GM21786 (cell line): ENCODE data around the gene GPR33.

Experiments used
- ATAC-seq: cut with Tn5 transposase; IDR thresholded peaks from one replicate; pipeline ENCODE4 v1.9.1; 2021; ENCODE audit not compliant: unreplicated experiment

The GPR33 gene, protein sequence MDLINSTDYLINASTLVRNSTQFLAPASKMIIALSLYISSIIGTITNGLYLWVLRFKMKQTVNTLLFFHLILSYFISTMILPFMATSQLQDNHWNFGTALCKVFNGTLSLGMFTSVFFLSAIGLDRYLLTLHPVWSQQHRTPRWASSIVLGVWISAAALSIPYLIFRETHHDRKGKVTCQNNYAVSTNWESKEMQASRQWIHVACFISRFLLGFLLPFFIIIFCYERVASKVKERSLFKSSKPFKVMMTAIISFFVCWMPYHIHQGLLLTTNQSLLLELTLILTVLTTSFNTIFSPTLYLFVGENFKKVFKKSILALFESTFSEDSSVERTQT

DNA sequence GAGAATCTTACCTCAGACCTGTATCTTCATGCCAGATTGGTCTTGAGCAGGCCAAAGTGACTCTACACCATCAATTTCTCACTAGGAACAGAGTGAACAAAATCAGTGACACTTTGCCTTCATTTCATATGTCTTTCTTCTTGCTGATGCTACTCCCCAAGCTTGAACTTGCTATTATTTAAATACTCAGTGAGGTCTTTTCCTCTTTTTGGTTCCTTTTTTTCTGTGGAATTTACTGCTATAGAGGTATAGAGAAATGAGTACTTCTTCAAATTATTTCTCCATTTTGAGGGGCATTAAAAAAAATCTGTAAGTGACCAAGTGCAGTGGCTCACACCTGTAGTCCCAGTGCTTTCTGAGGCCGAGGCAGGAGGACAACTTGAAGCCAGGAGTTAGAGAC is at the start of gene GPR33:
Gene GPR33, minus strand, starts transcription at position 154 of the 400 bp plus-strand sequence. CDS start 4,074 bp downstream, outside the sequence.
- ATAC-seq = no peak

DNA sequence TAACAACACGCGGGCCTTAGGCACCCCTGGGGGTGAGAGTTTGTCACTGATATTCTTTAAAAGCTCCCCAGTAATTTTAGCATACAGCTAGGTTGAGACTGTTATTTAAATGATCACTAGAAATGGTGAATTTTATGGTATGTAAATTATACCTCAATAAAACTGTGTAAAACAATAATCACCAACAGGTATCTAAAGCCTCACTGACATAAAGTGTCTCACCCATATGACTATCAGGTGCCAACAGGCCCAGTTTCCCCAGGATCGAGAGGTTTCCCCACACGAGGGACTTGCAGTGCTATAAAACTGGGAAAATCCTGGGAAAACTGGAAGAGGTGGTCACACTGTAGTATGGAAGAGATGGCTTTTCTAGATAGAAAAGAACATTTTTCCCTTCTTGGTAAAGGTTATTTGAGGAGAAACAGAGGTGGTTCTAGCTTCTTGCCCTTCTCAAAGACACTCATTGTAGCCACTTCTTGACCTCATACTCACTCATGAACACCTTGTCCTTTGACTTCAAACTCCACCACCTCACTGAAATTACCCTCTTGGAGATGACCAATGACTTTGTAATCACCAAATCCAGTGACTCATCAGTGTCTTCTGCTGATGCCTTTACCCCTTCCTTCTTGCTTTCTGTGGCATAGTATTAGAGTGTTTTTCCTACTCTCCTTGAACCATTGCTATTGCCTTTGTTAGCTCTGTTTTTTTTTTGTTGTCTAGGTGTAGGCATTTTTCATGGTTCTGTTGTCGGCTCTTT is 48.5 kb upstream of the GPR33 start:
- ATAC-seq = no peak

DNA sequence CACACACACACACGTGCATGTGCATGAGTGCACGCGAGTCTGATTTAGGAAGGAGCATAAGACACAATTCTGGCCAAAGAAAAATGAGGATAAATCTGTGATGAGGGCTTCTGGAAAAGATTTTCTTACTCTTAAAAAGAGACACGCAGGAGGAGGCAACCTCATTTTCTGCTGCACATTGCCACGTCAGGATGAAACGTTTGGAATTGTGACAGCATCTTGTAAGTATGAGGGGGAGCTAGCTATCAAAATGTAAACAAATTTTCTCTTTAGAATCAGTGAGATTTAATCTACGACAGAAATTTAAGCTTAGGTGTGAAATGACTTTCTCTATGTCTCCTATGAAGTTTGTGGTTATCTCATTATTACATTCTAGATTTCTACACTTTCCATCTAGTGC is 42.3 kb upstream of the GPR33 start:
- ATAC-seq = no peak

DNA sequence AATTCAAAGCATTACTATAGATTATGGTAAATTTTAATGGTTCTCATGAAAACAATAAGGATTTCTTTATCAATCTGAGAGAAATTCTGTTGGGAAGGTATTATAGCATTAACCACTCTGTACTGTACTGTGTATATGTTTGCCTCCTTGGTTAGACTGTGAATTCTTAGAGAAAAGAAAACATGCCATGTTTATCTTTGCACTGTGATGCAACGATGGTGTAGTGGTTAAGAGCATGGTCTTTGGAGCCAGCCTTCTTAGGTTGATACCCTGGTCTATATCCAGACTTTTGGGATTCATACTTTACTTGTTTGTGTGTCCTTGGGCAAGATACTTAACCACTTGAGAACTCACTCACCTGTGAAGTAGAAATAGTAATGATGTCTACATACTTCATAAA is 41.2 kb upstream of the GPR33 start:
- no peak for ATAC-seq

DNA sequence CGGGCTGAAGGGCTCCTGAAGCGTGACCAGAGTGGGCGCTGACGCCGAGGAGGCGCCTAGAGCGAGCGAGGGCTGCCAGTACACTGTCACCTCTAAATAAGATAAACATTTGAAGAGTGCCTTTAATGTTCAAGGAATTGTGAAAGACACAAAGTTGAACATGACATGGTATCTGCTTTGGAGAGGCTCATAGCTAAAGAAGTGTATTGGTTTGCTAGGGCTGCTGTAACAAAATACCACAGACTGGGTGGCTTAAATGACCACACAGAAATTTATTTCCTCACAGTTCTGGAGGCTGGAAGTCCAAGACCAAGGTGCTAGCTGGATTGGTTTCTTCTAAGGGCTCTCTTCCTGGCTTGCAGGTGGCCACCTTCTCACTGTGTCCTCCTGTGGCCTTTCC is 39.7 kb upstream of the GPR33 start:
- no peak for ATAC-seq

DNA sequence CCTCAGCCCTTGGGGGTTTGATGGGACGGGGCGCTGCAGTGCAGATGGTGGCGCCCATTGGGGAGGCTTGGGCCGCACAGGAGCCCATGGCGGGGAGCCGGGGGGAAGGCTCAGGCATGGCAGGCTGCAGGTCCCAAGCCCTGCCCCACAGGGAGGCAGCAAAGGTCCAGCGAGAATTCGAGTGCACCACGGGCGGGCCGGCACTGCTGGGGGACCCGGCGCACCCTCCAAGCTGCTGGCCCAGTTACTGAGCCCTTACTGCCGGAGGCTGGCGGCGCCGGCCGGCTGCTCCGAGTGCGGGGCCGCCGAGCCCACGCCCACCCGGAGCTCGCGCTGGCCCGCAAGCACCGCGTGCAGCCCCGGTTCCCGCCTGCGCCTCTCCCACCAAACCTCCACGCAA is 39.2 kb upstream of the GPR33 start:
- ATAC-seq = no peak

DNA sequence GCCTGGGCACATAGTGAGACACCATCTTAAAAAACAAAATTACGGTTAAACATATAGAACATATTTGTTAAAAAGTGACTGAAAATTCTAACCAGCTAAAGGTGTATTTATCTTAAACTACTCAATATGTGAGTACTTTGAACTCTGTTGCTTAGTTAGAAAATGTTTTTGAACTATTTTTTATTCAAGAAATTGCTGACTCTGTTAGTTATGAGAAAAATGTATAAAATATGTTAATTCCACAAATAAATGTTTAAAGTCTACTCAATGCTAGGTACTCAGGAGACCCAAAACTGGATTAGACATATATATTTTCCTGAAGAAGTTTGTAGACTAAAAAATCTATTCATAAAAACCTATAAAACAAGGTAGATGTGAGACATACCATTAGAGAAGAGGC is 23.0 kb upstream of the GPR33 start:
- no peak for ATAC-seq

DNA sequence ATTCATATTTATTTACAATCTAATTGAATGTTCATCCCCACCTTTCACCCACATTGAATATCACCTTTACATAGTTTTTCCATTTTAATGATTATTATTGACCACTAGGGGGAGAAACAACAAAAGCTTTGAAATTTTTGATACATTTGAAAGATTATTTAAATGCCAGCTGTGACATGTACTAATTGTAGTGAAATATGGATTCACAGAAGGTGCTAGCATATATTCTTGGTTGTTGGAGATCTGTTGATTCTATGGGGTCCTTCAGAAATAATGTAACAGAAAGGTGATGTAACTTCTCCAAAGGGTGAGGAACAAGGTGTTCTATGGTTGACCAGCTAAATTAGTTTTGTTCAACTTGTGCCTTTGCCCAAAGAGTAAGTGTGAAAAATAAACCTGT is 22.4 kb upstream of the GPR33 start:
- no peak for ATAC-seq

DNA sequence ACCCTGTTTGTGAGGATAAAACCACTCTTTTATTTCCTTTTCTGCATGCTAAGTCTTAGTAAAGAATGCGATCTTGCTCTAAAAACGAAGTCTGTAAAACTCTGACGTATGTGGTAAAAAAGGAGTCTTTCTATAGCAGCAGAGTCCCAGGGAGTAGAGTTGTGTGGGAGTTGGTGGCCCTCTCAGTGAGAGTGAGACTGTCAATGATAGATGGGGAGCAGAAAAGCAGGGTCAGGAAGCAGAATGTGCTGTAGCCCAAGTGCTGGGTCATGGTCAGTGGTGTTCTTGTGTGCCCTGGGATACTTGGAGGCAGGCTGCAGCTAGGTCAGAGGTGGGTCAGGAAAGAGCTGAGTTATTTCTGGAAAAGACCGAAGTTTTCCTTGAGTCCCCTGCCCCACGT is 20.3 kb upstream of the GPR33 start:
- no peak for ATAC-seq

DNA sequence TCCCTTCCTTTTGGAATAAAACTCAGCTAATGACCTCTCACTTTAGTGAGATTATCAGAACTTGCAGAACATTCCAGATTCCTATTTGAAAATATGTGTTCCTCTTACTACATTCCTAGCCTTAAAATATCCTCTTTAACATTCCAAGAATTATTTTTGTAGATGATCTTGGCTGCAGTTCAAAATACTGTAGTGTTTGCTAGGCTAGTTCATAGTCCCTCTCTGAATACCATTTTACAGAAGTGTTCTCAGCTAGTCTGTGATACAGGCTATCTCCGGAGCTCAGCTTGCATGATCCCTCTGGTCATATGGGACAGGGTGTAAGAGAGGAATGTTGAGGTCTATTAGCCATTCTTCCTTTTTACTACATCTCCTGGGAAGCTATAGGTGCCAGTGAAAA is 17.6 kb upstream of the GPR33 start:
- ATAC-seq = no peak

DNA sequence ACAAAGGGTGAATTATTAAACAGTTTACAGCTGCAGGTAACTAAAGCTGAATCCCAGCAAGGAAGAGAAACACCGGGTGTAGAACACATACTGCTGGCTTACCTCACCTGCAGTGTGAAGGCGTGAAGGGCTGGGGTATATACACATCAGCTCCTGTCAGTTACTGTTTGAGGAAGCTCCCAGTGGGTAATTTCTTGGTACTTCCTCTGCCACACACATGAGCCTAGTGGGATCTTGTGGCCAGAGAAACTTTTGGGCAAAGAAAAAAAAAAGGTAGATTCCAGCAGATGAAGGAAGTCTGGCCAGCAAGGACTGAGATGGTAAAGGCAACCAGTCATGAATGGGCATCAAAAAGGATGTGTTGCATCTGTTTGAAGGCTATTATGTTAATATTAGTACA is 14.0 kb upstream of the GPR33 start:
- ATAC-seq = no peak

DNA sequence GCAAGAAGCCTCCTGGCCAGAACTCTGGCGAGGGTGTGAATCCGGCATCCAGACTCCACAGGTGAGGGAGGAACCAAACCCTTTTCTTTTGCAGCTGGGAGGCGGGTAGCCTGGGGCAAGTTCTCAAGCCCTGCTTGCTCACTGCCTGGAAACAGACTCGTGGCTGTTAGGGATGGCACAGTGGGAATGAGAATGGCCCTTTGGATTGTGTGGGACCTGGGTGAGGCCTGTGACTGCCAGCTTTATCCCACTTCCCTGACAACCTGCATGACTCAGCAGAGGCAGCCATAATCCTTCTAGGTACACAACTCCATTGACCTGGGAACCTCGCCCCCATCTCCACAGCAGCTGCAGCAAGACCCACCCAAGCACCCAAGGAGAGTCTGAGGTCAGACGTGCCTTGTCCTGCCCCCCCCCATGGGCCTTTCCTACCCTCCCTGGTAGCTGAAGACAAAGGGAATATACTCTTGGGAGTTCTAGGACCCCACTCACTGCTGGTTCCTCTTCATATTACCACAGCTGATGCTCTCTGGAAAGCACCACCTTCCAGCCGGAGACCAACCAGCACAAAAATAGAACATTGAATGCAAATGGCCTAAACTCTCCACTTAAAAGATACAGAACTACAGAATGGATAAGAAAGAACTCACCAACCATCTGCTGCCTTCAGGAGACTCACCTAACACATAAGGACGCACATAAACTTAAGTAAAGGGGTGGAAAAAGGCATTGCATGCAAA is 5.1 kb upstream of the GPR33 start:
- ATAC-seq = no peak

DNA sequence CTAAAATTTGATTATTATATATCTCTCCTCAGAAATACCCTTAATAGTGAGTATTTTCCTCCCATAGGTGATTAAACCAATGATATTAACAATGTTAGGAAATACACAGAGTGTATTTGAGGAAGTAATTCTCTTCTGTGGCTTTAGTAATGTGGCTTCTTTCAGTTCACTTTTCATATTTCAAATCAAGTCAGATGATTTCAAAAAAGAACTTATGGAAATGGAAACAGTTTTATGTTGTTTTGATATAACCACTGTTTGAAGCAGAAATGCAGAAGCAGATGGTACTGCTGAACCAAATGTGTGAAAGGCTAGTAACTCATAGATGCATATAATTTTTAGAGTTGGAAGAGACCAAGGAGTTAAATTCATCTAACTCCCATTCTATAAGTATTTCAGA is 1.9 kb upstream of the GPR33 start:
- ATAC-seq = peak; percentile 67

DNA sequence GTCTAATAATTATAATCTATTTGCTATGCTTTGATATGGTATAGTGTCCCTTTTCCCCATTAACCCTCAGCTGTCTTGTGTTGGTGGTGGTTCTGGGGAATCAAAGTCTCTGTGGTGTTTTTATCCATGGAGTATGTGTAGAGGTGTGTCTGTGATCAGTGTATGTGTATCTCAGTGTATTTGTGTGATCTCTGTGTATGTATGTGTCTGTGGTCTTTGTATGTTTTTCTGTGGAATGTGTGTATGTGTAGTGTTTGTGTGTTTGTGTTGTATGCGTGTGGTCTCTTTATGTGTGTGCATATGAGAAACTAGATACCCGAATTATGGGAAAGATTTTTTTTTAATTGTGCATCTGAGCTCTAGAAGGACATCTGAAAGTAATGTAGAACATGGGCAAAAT is 1.1 kb downstream of the GPR33 start:
- ATAC-seq = no peak

DNA sequence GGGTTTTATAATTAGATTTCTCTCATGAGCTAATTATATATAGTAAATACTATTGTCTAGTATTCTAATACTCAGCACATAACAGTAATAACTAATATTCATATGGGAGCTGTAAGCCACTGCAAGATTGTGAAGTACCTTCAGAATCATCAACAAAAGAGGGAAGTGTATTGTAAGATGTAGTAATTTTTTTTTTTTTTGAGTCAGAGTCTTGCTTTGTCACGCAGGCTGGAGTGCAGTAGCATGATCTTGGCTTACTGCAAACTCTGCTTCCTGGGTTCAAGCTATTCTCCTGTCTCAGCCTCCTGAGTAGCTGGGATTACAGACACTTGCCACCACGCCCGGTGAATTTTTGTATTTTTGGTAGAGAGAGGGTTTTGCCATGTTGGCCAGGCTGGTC is 3.1 kb downstream of the GPR33 start:
- no peak for ATAC-seq

DNA sequence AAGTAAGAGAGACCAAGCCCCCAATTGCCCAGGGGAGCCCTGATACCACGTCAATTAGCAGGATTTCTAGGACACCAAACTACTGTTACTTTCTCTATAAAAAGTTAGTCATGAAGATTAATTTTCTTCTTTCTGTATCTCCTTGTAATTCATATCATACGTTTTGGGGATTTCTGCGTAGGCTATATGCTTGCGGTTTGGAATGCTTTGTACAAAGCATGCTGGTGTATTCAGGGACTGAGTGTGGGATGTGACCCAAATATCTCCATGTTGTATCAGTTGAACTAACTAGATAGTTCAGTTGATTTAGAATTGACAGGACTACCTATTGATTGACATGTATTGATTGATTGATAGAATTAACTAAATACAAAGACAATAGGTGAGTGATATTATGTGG is 7.7 kb downstream of the GPR33 start:
- ATAC-seq = no peak

DNA sequence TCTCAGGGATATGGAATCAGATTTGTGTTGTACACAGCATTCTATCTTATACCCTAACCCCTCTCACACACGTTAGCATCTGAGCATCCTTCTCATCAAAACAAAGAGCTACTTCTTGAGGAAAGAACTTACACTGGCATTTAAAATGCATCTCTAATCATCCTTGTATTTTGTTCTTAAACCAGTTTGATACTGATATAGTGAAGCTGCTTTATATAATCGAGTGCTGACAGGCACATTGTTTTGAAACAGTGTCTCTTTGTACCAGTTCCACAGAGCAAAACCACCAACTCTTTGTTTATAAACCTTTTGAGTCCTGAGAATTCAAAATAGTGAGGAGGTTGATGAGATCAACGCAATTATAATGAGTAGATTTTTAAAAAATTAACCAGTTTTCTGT is 8.8 kb downstream of the GPR33 start:
- ATAC-seq = no peak

DNA sequence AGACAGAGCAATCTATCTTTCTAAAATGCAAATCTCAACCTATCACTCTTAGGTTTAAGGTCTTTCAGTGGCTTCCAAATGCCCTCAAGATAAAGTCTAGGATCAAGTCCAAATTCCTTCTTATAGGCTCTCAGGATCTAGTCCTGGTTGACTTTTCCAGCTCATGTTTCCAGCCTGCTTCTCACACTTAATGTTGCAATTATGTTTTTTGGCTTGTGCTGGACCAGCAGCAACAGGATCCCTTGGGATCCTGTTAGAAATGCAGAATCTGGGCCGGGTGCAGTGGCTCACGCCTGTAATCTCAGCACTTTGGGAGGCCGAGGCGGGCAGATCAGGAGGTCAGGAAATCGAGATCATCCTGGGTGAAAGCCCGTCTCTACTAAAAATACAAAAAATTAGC is 10.6 kb downstream of the GPR33 start:
- ATAC-seq = no peak

DNA sequence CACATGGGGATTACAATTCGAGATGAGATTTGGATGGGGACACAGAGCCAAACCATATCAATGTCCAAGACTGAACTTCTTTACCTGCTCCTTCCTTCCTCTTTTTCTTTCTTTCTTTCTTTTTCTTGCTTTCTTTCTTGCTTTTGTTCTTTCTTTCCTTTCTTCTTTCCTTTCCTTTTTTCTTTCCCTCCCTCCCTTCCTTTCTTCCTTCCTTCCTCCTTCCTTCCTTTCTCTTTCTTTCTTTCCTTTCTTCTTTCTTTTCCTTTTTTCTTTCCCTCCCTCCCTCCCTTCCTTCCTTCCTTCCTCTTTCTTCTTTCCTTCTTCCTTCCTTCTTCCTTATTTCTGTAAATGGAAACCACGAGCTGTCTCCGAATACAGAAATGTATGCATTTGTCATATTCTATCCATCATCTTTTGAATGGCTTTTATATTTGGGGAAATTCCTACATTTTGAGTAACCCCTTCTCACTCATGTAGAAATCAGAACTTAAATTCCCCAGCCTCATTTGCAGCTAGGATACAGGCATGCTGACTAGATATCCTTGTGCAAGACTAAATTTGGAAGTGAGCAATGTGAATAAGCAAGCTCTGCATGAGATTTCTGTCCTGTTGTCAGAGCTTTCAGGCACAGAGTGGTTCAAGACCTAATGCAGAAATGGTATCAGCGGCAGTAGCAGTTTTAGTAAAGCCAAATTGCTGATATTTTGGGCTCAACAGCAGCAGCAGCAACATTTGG is 11.5 kb downstream of the GPR33 start:
- ATAC-seq = no peak

DNA sequence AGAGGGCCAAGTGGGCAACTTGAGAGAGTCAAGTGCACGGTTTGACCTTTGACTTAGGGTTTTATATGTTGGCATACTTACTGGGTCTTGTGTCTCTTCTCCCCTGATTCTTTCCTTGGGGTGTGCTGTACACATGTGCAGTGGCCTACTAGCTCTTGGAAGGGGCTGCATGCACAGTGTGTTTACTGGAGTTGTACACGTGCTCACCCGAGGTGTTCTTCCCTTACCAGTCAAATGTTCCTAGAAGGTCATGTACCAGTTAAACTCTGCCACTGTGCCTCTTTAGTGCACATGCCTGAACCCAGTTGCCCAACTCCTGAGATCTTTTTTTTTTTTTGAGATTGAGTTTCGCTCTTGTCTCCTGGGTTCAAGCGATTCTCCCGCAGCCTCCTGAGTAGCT is 21.3 kb downstream of the GPR33 start:
- ATAC-seq = no peak

DNA sequence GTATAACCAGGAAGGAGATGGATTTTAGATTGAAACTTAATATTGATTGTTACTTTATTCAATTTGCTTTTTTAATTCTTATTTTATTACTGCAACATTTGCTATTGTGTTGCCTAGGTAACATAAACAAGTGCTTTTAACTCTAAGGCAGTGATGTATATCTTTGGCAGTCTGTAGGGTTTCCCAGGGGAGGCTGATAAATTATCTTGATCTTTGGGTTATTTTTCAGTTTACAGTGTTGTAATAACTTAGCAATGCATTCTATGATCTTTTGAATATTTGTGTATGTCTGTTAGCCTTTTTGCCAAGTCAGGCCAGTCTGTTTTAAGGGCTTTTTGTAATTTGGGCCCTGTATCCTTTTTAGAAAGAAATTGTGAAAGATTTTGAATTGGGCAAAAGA is 22.7 kb downstream of the GPR33 start:
- no peak for ATAC-seq
